Neuronal stem cell (in vitro differentiated cells): ENCODE measurements around the gene DLG2.

Source experiments
- DNase-seq: peaks from one replicate; pipeline ENCODE4 v3.0.0-alpha.2; 2013; ENCODE audit warnings: low spot score
- H2AFZ ChIP-seq: one replicate; pipeline ENCODE4 v1.6.1; 2013; ENCODE audit warnings: mild to moderate bottlenecking, low read length, inconsistent platforms
- H2AK5ac ChIP-seq: 2 replicates; pipeline ENCODE4 v1.6.1; 2013; ENCODE audit warnings: low read depth, mild to moderate bottlenecking, inconsistent platforms, low read length, moderate library complexity, mixed read lengths
- H2BK120ac ChIP-seq: 2 replicates; pipeline ENCODE4 v1.6.1; 2013; ENCODE audit warnings: low read depth, mild to moderate bottlenecking, inconsistent platforms, low read length, moderate library complexity, mixed read lengths
- H2BK12ac ChIP-seq: one replicate; pipeline ENCODE4 v1.6.1; 2013; ENCODE audit warnings: low read length, inconsistent platforms
- H2BK15ac ChIP-seq: 2 replicates; pipeline ENCODE4 v1.6.1; 2013; ENCODE audit warnings: mild to moderate bottlenecking, low read length, inconsistent platforms, mixed read lengths
- H2BK5ac ChIP-seq: one replicate; pipeline ENCODE4 v1.6.1; 2013; ENCODE audit warnings: inconsistent platforms, mild to moderate bottlenecking, low read length, moderate library complexity
- H3K14ac ChIP-seq: one replicate; pipeline ENCODE4 v1.6.1; 2013; ENCODE audit warnings: low read length, inconsistent platforms
- H3K18ac ChIP-seq: 2 replicates; pipeline ENCODE4 v1.6.1; 2013; ENCODE audit warnings: low read length, inconsistent platforms
- H3K23ac ChIP-seq: 2 replicates; pipeline ENCODE4 v1.6.1; 2013; ENCODE audit warnings: low read depth, mild to moderate bottlenecking, mixed read lengths, low read length, inconsistent platforms; ENCODE audit not compliant: poor library complexity
- H3K27ac ChIP-seq: replicated peaks from 3 replicates; pipeline ENCODE4 v1.5.1; 2013; ENCODE audit warnings: low read length, inconsistent platforms
- H3K27me3 ChIP-seq, 3 experiments: 2 replicates each; pipeline ENCODE4 v1.6.1; 2013; ENCODE audit warnings: low read length in 3 of 3, mild to moderate bottlenecking in 2 of 3, inconsistent platforms in 1 of 3, low read depth in 1 of 3, mixed read lengths in 1 of 3, moderate library complexity in 1 of 3; ENCODE audit not compliant: control insufficient read depth in 3 of 3, insufficient read depth in 3 of 3
- H3K36me3 ChIP-seq, 2 donors: replicated peaks in 1 of 2; 2 replicates each; pipeline ENCODE4 v1.6.1; 2013; ENCODE audit warnings: low read length in 2 of 2; ENCODE audit not compliant: control insufficient read depth in 2 of 2, insufficient read depth in 2 of 2
- H3K4ac ChIP-seq: 2 replicates; pipeline ENCODE4 v1.6.1; 2013; ENCODE audit warnings: inconsistent platforms, mild to moderate bottlenecking, low read length, moderate library complexity
- H3K4me1 ChIP-seq, 2 donors: 1 replicate in 1 of 2; 2 replicates in 1 of 2; pipeline ENCODE4 v1.6.1; 2013; ENCODE audit warnings: low read length in 2 of 2, low read depth in 1 of 2; ENCODE audit not compliant: control insufficient read depth in 2 of 2, insufficient read depth in 1 of 2
- H3K4me2 ChIP-seq: one replicate; pipeline ENCODE4 v1.6.1; 2013; ENCODE audit warnings: mild to moderate bottlenecking, low read length, inconsistent platforms; ENCODE audit not compliant: insufficient read depth, poor library complexity, severe bottlenecking
- H3K4me3 ChIP-seq, 2 donors: 2 replicates each; pipeline ENCODE4 v1.5.1; 2013; ENCODE audit warnings: low read length in 2 of 2, mild to moderate bottlenecking in 2 of 2, inconsistent platforms in 1 of 2, moderate library complexity in 1 of 2
- H3K79me1 ChIP-seq: one replicate; pipeline ENCODE4 v1.6.1; 2013; ENCODE audit warnings: low read depth, mild to moderate bottlenecking, inconsistent platforms, low read length, moderate library complexity
- H3K9ac ChIP-seq: one replicate; pipeline ENCODE4 v1.6.1; 2013; ENCODE audit warnings: mild to moderate bottlenecking, low read depth, low read length, inconsistent platforms; ENCODE audit not compliant: poor library complexity
- H3K9me3 ChIP-seq, 2 donors: replicated peaks in 1 of 2; 2 replicates each; pipeline versions ENCODE3 to v1.6.1; 2013; ENCODE audit warnings: low read length in 2 of 2, mild to moderate bottlenecking in 2 of 2, inconsistent platforms in 1 of 2, low read depth in 1 of 2, mixed read lengths in 1 of 2, moderate library complexity in 1 of 2; ENCODE audit not compliant: control insufficient read depth in 2 of 2, insufficient read depth in 1 of 2
- H4K8ac ChIP-seq: one replicate; pipeline ENCODE4 v1.6.1; 2013; ENCODE audit warnings: low read depth, mild to moderate bottlenecking, inconsistent platforms, low read length, moderate library complexity
- H4K91ac ChIP-seq: one replicate; pipeline ENCODE4 v1.6.1; 2013; ENCODE audit warnings: low read length, low read depth, mild to moderate bottlenecking, inconsistent platforms; ENCODE audit not compliant: poor library complexity
- WGBS, 2 donors: extraction: QIAGEN DNeasy Blood & Tissue Kit; methylation state at CpG; one replicate each; pipeline ENCODE4 v1.1.7; 2013; ENCODE audit warnings: missing lambda C conversion rate in 2 of 2, mixed read lengths in 1 of 2; ENCODE audit not compliant: insufficient read length in 2 of 2, insufficient replicate concordance in 1 of 2; ENCODE audit errors: extremely low coverage in 2 of 2; 5-methylcytosine and 5-hydroxymethylcytosine counted together

The DLG2 gene

GRCh38 chr11:85318573-85318972 is 308.6 kb downstream of the DLG2 start:
- no peak overlapping the region for H2BK5ac ChIP-seq
- H2BK120ac ChIP-seq: no peak overlapping the region
- no peak overlapping the region for H4K8ac ChIP-seq
- H3K4me2 ChIP-seq: no peak overlapping the region
- no peaks in the 10 kb centered on the region for H3K27me3 ChIP-seq
- H3K14ac ChIP-seq: no peak overlapping the region
- H3K79me1 ChIP-seq: no peaks in the 10 kb centered on the region
- H3K9ac ChIP-seq: no peak overlapping the region
- no peak overlapping the region for H2BK12ac ChIP-seq
- no peaks in the 10 kb centered on the region for H3K4me1 ChIP-seq
- H3K36me3 ChIP-seq: no peaks in the 10 kb centered on the region
- H2AFZ ChIP-seq: no peak overlapping the region
- WGBS, 2 donors: no CpG with 5 or more reads among the region's 1 CpG
- H3K18ac ChIP-seq: no peak overlapping the region
- H2AK5ac ChIP-seq: no peak overlapping the region
- H3K4me3 ChIP-seq: no peak overlapping the region
- no peak overlapping the region for H3K27ac ChIP-seq
- no peak for DNase-seq
- H3K9me3 ChIP-seq: no peaks in the 10 kb centered on the region
- no peak overlapping the region for H4K91ac ChIP-seq
- H2BK15ac ChIP-seq: no peak overlapping the region
- H3K4ac ChIP-seq: no peak overlapping the region
- H3K23ac ChIP-seq: no peak overlapping the region

- no peak overlapping the region for H2BK5ac ChIP-seq
- no peak overlapping the region for H2AFZ ChIP-seq
- H3K4me2 ChIP-seq: no peak overlapping the region
- H2AK5ac ChIP-seq: no peak overlapping the region
- no peak overlapping the region for H2BK12ac ChIP-seq
- H3K27me3 ChIP-seq: no peaks in the 10 kb centered on the region
- H2BK15ac ChIP-seq: no peak overlapping the region
- H3K23ac ChIP-seq: no peak overlapping the region
- no peak overlapping the region for H3K27ac ChIP-seq
- no CpG with 5 or more reads among the region's 5 CpGs for WGBS, 2 donors
- no peaks in the 10 kb centered on the region for H3K79me1 ChIP-seq
- no peaks in the 10 kb centered on the region for H3K9me3 ChIP-seq
- no peak overlapping the region for H3K4me3 ChIP-seq
- no peak overlapping the region for H3K4ac ChIP-seq
- no peak overlapping the region for H3K14ac ChIP-seq
- no peaks in the 10 kb centered on the region for H3K4me1 ChIP-seq
- no peak overlapping the region for H2BK120ac ChIP-seq
- no peak for DNase-seq
- H3K18ac ChIP-seq: no peak overlapping the region
- no peaks in the 10 kb centered on the region for H3K36me3 ChIP-seq
- no peak overlapping the region for H3K9ac ChIP-seq
- H4K91ac ChIP-seq: no peak overlapping the region
- no peak overlapping the region for H4K8ac ChIP-seq
Measured at GRCh38 chr11:85316967-85317366, 310.2 kb downstream of the DLG2 start.

DNA sequence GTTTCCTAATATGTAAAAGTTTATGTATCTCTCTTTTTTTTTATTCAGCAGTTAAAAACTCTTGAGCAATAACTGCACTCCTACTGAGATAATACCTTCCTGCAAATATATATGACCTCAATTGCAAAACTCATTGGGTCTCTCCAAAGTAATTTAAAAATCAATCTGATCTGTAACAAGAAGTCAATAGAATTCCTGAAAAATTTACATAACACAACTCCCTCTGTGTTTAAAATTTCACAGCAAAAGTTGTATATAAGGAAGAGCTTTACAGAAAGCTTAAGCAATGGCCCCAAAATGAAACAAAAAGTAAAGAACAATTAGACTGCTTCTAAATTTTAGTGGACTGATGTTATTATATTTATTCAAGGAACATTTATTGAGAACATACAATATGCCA is 313.4 kb downstream of the DLG2 start:
- Histone ChIP-seq H3K4me3 (no peak overlapping the region), H3K4me2 (no peak overlapping the region), H3K4ac (no peak overlapping the region), H2BK12ac (no peak overlapping the region), H3K27ac (no peak overlapping the region), H2AFZ (no peak overlapping the region), H3K36me3 (no peaks in the 10 kb centered on the region), H2BK5ac (no peak overlapping the region), H3K23ac (no peak overlapping the region), H3K79me1 (no peaks in the 10 kb centered on the region), H3K4me1 (no peaks in the 10 kb centered on the region), H3K14ac (no peak overlapping the region), H3K9me3 (no peaks in the 10 kb centered on the region), H3K27me3 (peaks cover 0 to 3% (median 0%) of the 10 kb centered on the region in 3 experiments), H2BK15ac (no peak overlapping the region), H2AK5ac (no peak overlapping the region), H4K91ac (no peak overlapping the region), H2BK120ac (no peak overlapping the region), H3K9ac (no peak overlapping the region), H4K8ac (no peak overlapping the region), H3K18ac (no peak overlapping the region)
- no peak for DNase-seq

DNA sequence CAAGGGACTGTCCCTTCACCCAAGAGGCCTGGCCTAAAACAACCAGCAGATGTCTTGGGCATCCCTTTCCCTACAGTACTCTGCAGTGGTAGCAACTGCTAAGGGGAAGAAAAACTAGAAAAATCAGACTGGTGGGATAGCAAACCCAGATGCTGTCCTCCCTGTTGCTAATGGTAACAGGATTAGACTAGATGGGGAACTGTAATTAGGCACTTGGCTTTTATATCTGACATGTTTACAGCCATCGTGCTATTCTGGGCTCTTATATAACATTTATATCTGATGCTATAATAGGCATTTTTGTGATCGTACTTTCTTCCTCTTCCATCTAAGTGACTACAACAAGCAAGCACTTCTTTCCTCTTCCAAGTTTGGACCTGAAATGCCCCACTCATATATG is 316.7 kb downstream of the DLG2 start:
- H3K4me3 ChIP-seq: no peak overlapping the region
- H3K36me3 ChIP-seq: no peaks in the 10 kb centered on the region
- H3K18ac ChIP-seq: no peak overlapping the region
- H3K14ac ChIP-seq: no peak overlapping the region
- no peak overlapping the region for H2AK5ac ChIP-seq
- no peaks in the 10 kb centered on the region for H3K9me3 ChIP-seq
- no peak overlapping the region for H4K8ac ChIP-seq
- no peak overlapping the region for H2AFZ ChIP-seq
- DNase-seq: no peak
- no peak overlapping the region for H3K4me2 ChIP-seq
- H4K91ac ChIP-seq: no peak overlapping the region
- no peak overlapping the region for H3K4ac ChIP-seq
- no peak overlapping the region for H2BK15ac ChIP-seq
- H3K9ac ChIP-seq: no peak overlapping the region
- no CpG with 5 or more reads among the region's 2 CpGs for WGBS, 2 donors
- H2BK5ac ChIP-seq: no peak overlapping the region
- H3K23ac ChIP-seq: no peak overlapping the region
- no peak overlapping the region for H2BK120ac ChIP-seq
- H3K79me1 ChIP-seq: no peaks in the 10 kb centered on the region
- H3K27me3 ChIP-seq: peaks cover 0 to 3% (median 0%) of the 10 kb centered on the region in 3 experiments
- H2BK12ac ChIP-seq: no peak overlapping the region
- H3K4me1 ChIP-seq: no peaks in the 10 kb centered on the region
- no peak overlapping the region for H3K27ac ChIP-seq
